B cell (primary cell): ENCODE data around the gene ANTXR1.

Source experiments
- EZH2 ChIP-seq: IDR thresholded peaks from 2 replicates; pipeline ENCODE4 v1.6.1; 2012; ENCODE audit warnings: borderline replicate concordance, low read depth, mild to moderate bottlenecking, moderate library complexity, low read length; ENCODE audit not compliant: insufficient read depth, poor library complexity, severe bottlenecking
- TF ChIP-seq, protein P1 (sequence below): fragments of 200-600 bp; IDR thresholded peaks from one replicate; pipeline ENCODE4 v1.8.0; 2022; ENCODE audit warnings: antibody characterized with exemption, mild to moderate bottlenecking

GRCh38 chr2:69080071-69080470 is 67.1 kb downstream of the ANTXR1 start:
- TF ChIP-seq, protein P1, sequence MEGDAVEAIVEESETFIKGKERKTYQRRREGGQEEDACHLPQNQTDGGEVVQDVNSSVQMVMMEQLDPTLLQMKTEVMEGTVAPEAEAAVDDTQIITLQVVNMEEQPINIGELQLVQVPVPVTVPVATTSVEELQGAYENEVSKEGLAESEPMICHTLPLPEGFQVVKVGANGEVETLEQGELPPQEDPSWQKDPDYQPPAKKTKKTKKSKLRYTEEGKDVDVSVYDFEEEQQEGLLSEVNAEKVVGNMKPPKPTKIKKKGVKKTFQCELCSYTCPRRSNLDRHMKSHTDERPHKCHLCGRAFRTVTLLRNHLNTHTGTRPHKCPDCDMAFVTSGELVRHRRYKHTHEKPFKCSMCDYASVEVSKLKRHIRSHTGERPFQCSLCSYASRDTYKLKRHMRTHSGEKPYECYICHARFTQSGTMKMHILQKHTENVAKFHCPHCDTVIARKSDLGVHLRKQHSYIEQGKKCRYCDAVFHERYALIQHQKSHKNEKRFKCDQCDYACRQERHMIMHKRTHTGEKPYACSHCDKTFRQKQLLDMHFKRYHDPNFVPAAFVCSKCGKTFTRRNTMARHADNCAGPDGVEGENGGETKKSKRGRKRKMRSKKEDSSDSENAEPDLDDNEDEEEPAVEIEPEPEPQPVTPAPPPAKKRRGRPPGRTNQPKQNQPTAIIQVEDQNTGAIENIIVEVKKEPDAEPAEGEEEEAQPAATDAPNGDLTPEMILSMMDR = no peak
- TF ChIP-seq EZH2 = no peak
